GM12874 (cell line): ENCODE results near the gene ROGDI.

Source experiments
- TF ChIP-seq, protein P1 (sequence below): IDR thresholded peaks from 2 replicates; pipeline ENCODE4 v1.5.1; 2011; ENCODE audit warnings: low read depth, mild to moderate bottlenecking, control low read depth, low read length, moderate library complexity; ENCODE audit not compliant: insufficient read depth

The ROGDI gene

GRCh38 chr16:4839942-4840341, 37.5 kb upstream of the ROGDI start:
- TF ChIP-seq, protein P1, sequence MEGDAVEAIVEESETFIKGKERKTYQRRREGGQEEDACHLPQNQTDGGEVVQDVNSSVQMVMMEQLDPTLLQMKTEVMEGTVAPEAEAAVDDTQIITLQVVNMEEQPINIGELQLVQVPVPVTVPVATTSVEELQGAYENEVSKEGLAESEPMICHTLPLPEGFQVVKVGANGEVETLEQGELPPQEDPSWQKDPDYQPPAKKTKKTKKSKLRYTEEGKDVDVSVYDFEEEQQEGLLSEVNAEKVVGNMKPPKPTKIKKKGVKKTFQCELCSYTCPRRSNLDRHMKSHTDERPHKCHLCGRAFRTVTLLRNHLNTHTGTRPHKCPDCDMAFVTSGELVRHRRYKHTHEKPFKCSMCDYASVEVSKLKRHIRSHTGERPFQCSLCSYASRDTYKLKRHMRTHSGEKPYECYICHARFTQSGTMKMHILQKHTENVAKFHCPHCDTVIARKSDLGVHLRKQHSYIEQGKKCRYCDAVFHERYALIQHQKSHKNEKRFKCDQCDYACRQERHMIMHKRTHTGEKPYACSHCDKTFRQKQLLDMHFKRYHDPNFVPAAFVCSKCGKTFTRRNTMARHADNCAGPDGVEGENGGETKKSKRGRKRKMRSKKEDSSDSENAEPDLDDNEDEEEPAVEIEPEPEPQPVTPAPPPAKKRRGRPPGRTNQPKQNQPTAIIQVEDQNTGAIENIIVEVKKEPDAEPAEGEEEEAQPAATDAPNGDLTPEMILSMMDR: no peak

- TF ChIP-seq, protein P1: no peak
Observed at GRCh38 chr16:4837733-4838501, 35.5 kb upstream of the ROGDI start.

DNA sequence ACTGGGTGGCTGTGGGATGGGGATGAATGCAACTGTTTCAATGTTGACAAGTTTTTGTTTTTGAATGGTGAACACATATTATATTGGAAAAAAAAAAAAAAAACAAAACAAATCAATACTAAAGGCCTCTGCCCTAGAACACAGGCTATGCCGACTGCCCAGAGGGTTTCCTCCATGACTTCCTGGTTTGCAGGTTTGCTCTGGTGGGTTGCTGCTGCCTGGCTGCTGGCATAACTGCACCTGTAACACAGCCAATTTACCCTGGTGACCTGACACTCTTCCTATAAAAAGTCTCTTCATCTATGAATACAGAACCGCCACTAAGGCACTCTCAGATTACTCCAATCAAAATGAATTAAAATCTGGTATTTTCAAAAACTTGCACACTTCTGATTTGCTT, 34.3 kb upstream of the ROGDI start:
- TF ChIP-seq, protein P1: no peak

DNA sequence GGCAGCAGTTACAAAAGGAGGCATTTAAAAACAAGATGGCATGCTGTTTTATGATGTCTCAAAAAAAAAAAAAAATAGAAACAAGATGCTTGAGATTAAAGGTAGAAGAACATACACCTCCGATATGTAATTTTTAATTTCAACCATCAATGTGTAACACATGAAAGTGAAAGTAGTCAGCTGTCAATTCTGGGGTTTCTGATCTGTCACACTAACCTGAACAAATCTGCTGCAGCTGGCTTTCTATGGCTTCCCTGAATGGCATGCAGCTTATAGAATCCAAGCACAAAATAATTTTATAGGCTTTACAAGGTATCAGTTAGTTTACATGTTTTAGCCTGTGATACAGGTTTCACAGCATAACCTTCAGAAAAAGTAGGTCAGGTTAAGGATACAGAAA, 31.2 kb upstream of the ROGDI start:
- TF ChIP-seq, protein P1: no peak

DNA sequence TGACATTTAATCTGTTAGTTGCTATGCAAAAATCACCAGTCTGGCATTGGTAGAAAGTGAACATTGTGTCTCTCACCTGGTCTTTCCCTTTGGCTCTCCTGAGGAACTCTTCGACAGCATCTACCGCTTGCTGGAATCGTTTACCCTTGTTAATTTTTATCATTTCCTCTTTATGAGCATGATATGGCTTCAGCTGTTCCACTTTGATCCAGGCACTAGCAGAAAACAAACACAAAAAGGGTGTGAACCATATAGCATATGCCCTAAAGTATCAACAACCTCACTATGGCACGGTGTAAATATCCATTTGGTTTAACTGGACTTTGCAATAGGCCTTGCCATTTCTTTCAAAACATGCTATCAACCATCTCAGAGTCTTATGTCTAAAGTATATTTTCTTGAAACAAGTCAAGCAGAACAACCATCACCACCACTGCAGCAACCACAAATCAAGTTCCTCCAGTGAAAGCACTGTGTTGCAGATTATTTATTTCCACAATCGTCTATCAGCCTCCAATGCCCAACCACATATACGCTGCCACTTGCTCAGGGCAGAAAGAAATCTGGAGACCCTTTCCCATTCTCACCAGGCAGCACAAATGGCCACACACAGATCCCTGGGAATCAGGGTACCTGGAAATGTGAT, 30.4 kb upstream of the ROGDI start:
- TF ChIP-seq, protein P1: no peak

DNA sequence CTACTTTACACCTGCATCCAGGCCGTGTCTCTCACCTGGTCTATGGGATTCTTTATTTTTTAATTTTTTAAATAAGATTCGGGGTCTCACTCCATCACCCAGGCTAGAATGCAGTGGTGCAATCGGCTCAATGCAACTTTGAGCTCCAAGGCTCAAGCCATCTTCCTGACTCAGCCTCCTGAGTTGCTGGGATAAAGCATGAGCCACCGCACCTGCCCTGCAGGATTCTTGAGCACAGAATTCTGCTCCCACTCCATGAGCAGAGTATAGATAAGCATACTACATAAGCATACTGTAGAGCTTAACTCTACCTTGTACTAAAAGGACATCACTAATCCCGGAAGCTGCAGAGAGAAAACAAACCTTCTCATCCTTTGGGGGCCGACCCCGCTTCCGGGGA, 29.2 kb upstream of the ROGDI start:
- TF ChIP-seq, protein P1: no peak

DNA sequence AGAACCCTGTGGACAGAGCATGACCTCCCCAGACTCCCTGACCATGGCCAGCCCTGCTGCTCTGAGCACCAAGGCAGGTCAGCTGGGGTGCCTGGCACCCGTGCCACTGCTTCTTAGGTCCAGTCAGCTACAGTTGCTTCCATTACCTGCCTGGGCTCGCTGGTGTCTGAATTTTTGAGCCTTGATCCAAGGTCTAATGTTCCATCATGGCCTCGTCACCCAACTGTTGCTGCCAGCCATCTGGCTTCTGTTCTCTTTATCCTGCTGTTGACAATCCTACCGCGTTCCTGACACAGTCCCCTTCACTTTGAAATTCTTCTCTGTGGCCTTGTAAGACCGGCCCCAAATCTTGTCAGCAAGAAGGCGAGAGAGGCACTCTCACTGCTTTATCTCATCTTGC, 28.0 kb upstream of the ROGDI start:
- TF ChIP-seq, protein P1: no peak
